ENCODE data around the gene AREG. TPM values are rescaled to one million over a fixed set of nuclear protein-coding genes. Genes with fewer than 3 reads are reported as not detected.

Gene AREG
- total RNA-seq, 1 donor from 2014 or later = 17.1 TPM

DNA sequence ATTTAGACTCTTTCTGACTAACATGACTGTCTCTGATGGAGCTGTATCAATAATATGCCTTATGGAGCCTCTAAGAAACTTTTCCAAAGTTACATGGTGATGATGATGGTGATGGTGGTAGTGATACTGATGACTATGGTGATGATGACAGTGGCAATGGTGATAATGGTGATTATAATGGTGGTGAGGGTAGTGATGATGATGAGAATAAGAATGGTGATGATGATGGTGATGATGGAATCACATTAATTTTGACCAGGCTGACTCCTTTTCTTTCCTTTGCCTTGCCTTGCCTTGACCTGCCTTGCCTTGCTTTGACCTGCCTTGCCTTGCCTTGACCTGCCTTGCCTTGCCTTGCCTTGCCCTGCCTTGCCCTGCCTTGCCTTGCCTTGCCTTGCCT, 31.7 kb upstream of the AREG start:
- no peak overlapping the region for H3K27ac Mint-ChIP-seq
- H3K36me3 Mint-ChIP-seq = no peaks in the 10 kb centered on the region
- TF ChIP-seq, protein P1, sequence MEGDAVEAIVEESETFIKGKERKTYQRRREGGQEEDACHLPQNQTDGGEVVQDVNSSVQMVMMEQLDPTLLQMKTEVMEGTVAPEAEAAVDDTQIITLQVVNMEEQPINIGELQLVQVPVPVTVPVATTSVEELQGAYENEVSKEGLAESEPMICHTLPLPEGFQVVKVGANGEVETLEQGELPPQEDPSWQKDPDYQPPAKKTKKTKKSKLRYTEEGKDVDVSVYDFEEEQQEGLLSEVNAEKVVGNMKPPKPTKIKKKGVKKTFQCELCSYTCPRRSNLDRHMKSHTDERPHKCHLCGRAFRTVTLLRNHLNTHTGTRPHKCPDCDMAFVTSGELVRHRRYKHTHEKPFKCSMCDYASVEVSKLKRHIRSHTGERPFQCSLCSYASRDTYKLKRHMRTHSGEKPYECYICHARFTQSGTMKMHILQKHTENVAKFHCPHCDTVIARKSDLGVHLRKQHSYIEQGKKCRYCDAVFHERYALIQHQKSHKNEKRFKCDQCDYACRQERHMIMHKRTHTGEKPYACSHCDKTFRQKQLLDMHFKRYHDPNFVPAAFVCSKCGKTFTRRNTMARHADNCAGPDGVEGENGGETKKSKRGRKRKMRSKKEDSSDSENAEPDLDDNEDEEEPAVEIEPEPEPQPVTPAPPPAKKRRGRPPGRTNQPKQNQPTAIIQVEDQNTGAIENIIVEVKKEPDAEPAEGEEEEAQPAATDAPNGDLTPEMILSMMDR (conservative IDR thresholded peaks at IDR 0.05) = no peak
- H3K4me3 Mint-ChIP-seq = no peak overlapping the region
- peaks cover 3% of the 10 kb centered on the region for H3K4me1 Mint-ChIP-seq (ENCODE audit: unreplicated experiment)
- no peaks in the 10 kb centered on the region for H3K9me3 Mint-ChIP-seq
- DNase-seq (ENCODE audit: extremely low spot score, unreplicated experiment) = no peak
- no peaks in the 10 kb centered on the region for H3K27me3 Mint-ChIP-seq

DNA sequence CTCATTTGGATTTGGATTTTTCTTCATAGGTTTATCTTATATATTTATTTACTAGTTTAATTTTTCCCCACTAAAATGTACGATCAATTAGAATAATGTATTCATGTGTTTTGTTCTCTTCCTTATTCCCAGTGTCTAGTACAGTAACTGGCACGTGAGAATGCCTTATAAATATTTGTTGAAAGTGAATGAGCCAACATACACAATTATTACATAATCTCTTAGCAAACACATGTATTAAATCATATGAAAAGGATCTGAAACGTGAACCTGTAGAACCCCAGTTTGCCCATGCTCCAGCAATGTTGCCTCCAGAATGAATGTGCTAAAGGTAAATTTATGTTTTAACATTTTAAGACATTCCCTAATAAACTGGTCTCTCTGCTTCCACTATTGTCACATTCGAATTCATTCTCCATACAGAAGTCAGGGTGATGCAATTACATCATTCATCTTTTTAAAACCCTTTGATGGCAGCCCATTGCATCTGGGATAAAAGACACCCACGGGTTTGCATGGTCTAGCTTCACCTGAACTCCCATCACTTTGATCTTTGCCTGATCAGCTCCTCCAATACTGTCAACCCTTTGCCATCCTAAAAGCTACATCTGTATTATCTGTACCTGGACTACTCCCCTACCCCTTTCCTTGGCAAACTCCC, 30.7 kb upstream of the AREG start:
- Mint-ChIP-seq H3K36me3 (no peaks in the 10 kb centered on the region), H3K9me3 (no peaks in the 10 kb centered on the region), H3K4me3 (no peak overlapping the region), H3K27me3 (no peaks in the 10 kb centered on the region), H3K4me1 (ENCODE audit: unreplicated experiment) (peaks cover 3% of the 10 kb centered on the region), H3K27ac (no peak overlapping the region)
- TF ChIP-seq, protein P1 (conservative IDR thresholded peaks at IDR 0.05) = no peak
- no peak for DNase-seq (ENCODE audit: extremely low spot score, unreplicated experiment)

DNA sequence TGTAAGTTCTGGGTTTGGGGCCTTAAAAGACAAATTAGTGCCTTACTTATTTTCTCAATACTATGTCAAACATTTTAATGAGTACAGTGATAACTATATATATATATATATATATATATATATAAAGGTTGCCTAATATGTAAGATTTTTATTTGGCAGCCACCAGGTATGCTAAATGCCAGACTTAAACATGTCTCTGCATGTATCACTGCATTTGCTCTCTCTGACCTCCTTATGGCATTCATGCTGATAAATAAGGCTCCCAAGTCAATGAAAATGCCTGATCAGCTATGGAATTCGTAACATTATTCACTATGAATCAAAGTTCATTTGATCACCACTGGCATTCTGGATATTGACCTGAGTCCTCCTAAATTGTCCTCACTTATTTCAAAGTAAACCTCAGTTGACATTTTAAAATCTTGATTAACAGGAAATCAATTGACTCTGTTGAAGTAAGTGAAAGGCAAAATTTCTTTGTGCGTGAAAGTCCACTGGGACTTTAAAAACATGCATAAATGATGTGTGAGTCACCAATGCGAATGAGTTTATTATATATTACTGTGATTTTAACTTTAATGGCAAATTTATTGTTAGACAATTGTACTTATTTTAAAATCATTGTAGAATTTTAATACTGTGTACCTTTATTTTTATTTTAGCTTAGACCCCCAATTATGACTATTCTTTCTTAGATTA, 29.2 kb upstream of the AREG start:
- Mint-ChIP-seq H3K4me3 (no peak overlapping the region), H3K27ac (no peak overlapping the region), H3K27me3 (no peaks in the 10 kb centered on the region), H3K9me3 (no peaks in the 10 kb centered on the region), H3K4me1 (ENCODE audit: unreplicated experiment) (peaks cover 3% of the 10 kb centered on the region), H3K36me3 (no peaks in the 10 kb centered on the region)
- no peak for DNase-seq (ENCODE audit: extremely low spot score, unreplicated experiment)
- TF ChIP-seq, protein P1 (conservative IDR thresholded peaks at IDR 0.05) = no peak

DNA sequence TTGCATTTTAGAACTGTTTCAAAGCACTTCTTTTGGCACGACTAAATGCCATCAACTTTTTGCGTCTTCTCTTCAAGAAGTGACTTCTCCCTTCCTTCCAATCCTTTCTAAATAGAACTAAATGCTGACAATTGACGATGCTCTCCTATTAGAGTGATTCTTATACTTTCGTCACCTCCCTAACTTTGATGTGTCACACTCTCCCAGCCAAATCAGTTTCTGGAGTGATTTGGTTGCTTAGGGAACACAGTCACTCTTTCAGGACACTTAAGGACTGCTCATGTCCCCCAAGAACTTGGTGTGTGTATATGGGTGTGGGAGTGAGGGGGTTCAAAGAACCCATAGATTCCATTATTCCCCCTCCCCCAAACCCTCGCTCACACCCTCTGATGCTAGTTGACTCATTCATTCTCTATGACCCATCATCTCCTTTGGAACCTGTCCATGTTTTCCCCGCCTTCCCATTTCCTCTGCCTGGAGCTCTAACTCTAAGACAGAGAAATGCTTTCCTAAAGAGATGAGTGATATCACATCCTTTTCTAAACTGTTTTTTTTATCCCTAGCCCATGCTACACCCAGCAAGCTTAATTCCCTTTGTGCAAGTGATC, 26.8 kb upstream of the AREG start:
- Mint-ChIP-seq H3K4me1 (ENCODE audit: unreplicated experiment) (peaks cover 3% of the 10 kb centered on the region), H3K9me3 (no peaks in the 10 kb centered on the region), H3K27ac (no peak overlapping the region), H3K36me3 (no peaks in the 10 kb centered on the region), H3K27me3 (no peaks in the 10 kb centered on the region), H3K4me3 (no peak overlapping the region)
- TF ChIP-seq, protein P1 (conservative IDR thresholded peaks at IDR 0.05) = no peak
- DNase-seq (ENCODE audit: extremely low spot score, unreplicated experiment) = no peak

DNA sequence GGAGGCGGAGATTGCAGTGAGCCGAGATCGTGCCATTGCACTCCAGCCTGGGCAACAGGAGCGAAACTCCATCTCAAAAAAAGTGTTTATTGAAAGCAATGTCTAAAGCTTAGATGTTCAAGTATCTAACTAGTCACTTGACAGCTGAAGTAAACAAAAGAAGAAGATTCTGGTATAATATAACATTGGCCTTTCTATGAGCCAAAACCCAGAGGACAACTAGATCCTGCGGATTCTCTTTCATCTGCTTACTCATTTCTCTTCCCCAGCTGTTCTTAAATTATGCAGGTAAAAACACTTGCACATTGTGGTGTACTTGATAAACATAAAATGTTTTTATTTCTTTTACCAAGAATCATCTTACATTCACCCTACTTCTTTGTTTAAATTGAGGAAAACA, 24.1 kb upstream of the AREG start:
- Mint-ChIP-seq H3K4me1 (ENCODE audit: unreplicated experiment) (peaks cover under 1% of the 10 kb centered on the region), H3K27ac (no peak overlapping the region), H3K9me3 (no peaks in the 10 kb centered on the region), H3K4me3 (no peak overlapping the region), H3K27me3 (no peaks in the 10 kb centered on the region), H3K36me3 (no peaks in the 10 kb centered on the region)
- TF ChIP-seq, protein P1 (conservative IDR thresholded peaks at IDR 0.05) = no peak
- DNase-seq (ENCODE audit: extremely low spot score, unreplicated experiment) = no peak
